Endometrial microvascular endothelial cells (primary cell): ENCODE data around the gene C10orf67. TPM values are rescaled to one million over a fixed set of nuclear protein-coding genes. Genes with fewer than 3 reads are reported as not detected.
"Not testable (repeated sequence)": the region's sequence is repeated elsewhere in the genome, so short reads cannot be mapped to it uniquely, and the experiment has no call there.

ENCODE experiments used
- in situ Hi-C: cut with HindIII; loops from 2 replicates; pipeline ENCODE4 v1.10.0; 2017; ENCODE audit warnings: low sequenced_read_pairs, low pct_unique_long_range_greater_than_20kb; ENCODE audit errors: inconsistent ontology term
- total RNA-seq: library from RNA; depleted of rRNA; stranded (reverse); fragments of >200 nt; gene quantifications from one replicate; pipeline ENCODE4 v1.2.3, GENCODE V29; 2015; ENCODE audit errors: inconsistent ontology term

The C10orf67 gene
- total RNA-seq, 1 donor from 2014 or later: not detected

GRCh38 chr10:23363793-23364135, 19.2 kb upstream of the C10orf67 start:
- in situ Hi-C loops: no loop called here

- in situ Hi-C loops: no loop called here
Observed at GRCh38 chr10:23362879-23363792, 18.5 kb upstream of the C10orf67 start.

- in situ Hi-C loops: no loop called here
Observed at GRCh38 chr10:23362069-23362830, 17.7 kb upstream of the C10orf67 start.

- in situ Hi-C loops: no loop called here
Observed at GRCh38 chr10:23361665-23362064, 17.1 kb upstream of the C10orf67 start.

GRCh38 chr10:23359692-23360380, 15.2 kb upstream of the C10orf67 start:
- in situ Hi-C loops: no loop called here

GRCh38 chr10:23358357-23358756, 13.8 kb upstream of the C10orf67 start:
- in situ Hi-C loops: no loop called here

- in situ Hi-C loops: no loop called here
Observed at GRCh38 chr10:23354630-23355279, 10.2 kb upstream of the C10orf67 start.

GRCh38 chr10:23351926-23352519, 7.4 kb upstream of the C10orf67 start:
- in situ Hi-C loops: no loop called here

GRCh38 chr10:23350706-23351105, 6.1 kb upstream of the C10orf67 start:
- in situ Hi-C loops: not testable (repeated sequence)

GRCh38 chr10:23345861-23346260, 1.3 kb upstream of the C10orf67 start:
- in situ Hi-C loops: no loop called here

GRCh38 chr10:23343591-23344240, 881 bp downstream of the C10orf67 start:
- in situ Hi-C loops: no loop called here

GRCh38 chr10:23342213-23342884, 2.2 kb downstream of the C10orf67 start:
- in situ Hi-C loops: no loop called here

- in situ Hi-C loops: no loop called here
Observed at GRCh38 chr10:23341004-23341403, 3.6 kb downstream of the C10orf67 start.

GRCh38 chr10:23340354-23340753, 4.2 kb downstream of the C10orf67 start:
- in situ Hi-C loops: no loop called here

GRCh38 chr10:23338886-23339285, 5.7 kb downstream of the C10orf67 start:
- in situ Hi-C loops: no loop called here

- in situ Hi-C loops: no loop called here
Observed at GRCh38 chr10:23338155-23338828, 6.3 kb downstream of the C10orf67 start.

- in situ Hi-C loops: no loop called here
Observed at GRCh38 chr10:23337616-23338015, 7.0 kb downstream of the C10orf67 start.
